GM12864 (cell line): ENCODE data around the gene PTPRM.
"Not testable (repeated sequence)": the region's sequence is repeated elsewhere in the genome, so short reads cannot be mapped to it uniquely, and the experiment has no call there.

Experiments used
- DNase-seq: peaks from one replicate; pipeline ENCODE4 v3.0.0-alpha.2; 2011; ENCODE audit warnings: low read depth
- H3K4me3 ChIP-seq: 2 replicates; pipeline ENCODE4 v1.5.1; 2011; ENCODE audit warnings: mild to moderate bottlenecking, low read depth, low read length, control low read depth
- CTCF ChIP-seq: IDR thresholded peaks from 2 replicates; pipeline ENCODE4 v1.5.1; 2011; ENCODE audit warnings: low read depth, mild to moderate bottlenecking, moderate library complexity, low read length, control low read depth, inconsistent platforms; ENCODE audit errors: missing control alignments

PTPRM gene

GRCh38 chr18:8433771-8434170 lies 866.7 kb downstream of the PTPRM start:
- DNase-seq: no peak
- TF ChIP-seq CTCF: no peak
- no peak overlapping the region for H3K4me3 ChIP-seq

DNA sequence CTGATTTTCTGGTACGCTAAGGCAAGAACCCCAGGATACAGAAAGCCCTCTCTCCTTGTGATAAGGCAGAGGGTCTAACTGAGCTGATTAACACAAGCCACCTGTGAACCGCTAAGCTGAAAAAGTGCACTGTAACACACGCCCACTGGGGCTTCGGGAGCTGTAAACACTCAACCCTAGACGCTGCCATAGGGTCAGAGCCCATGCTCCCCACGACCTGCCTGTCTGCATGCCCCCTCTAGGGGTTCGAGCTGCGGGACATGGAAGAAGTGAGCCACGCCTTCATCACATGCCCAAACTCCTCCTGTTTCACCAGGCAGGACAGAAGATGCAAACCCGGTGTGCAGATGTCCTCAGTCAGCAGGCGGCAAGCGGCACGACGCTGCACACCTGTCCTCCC lies 868.3 kb downstream of the PTPRM start:
- DNase-seq: no peak
- TF ChIP-seq CTCF: no peak
- H3K4me3 ChIP-seq: no peak overlapping the region

GRCh38 chr18:8439055-8439454 lies 871.9 kb downstream of the PTPRM start:
- TF ChIP-seq CTCF: no peak
- no peak overlapping the region for H3K4me3 ChIP-seq
- no peak for DNase-seq

- no peak for TF ChIP-seq CTCF
- DNase-seq: no peak
- no peak overlapping the region for H3K4me3 ChIP-seq
Measured at GRCh38 chr18:8443505-8443904, 876.4 kb downstream of the PTPRM start.

DNA sequence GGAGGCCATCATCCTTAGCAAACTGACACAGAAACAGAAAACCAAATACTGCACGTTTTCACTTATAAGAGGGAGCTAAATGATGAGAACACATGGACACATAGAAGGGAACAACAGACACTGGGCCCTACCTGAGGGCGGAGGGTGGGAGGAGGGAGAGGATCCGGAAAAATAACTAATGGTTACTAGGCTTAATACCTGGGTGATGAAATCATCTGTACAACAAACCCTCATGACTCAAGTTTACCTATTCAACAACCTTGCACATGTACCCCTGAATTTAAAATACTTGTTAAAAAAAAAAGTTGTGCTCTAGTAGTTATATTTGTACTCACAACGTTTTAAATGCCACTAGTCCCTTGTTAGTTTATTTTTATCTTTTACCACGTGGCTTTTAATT lies 879.8 kb downstream of the PTPRM start:
- not testable (repeated sequence) for DNase-seq, H3K4me3 ChIP-seq

DNA sequence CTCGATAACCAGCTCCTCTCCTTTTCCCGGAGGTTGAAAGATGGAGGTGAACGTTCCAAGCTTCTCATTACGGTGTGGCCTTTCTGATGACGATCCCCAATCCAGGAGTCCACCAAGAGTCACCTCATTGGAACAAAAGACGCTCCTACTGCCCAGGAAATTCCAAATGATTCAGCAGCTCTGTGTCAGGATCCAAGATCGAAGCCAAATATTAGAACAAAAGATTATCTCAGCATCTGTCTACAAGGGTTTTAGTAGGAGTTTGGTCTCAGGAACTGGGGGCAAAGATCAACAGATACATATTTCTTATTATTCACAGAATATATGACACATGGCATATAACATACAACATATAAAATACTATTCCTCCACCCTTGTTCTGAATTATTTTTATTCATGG lies 881.0 kb downstream of the PTPRM start:
- no peak for TF ChIP-seq CTCF
- no peak overlapping the region for H3K4me3 ChIP-seq
- DNase-seq: no peak

- peak; percentile 85 for TF ChIP-seq CTCF
- DNase-seq: no peak
Measured at GRCh38 chr18:8450013-8450412, 882.9 kb downstream of the PTPRM start.

More at GRCh38 chr18:8450013-8450412, 882.9 kb downstream of the PTPRM start:
- H3K4me3 ChIP-seq: no peak overlapping the region
